ENCODE measurements around the gene MYCBP2.
"Not testable (repeated sequence)": the region's sequence is repeated elsewhere in the genome, so short reads cannot be mapped to it uniquely, and the experiment has no call there.

The MYCBP2 gene

GRCh38 chr13:77028202-77028601, 298.7 kb downstream of the MYCBP2 start:
- no peak for DNase-seq (ENCODE audit: low read depth)

GRCh38 chr13:77026861-77027621, 299.9 kb downstream of the MYCBP2 start, which contains the start of gene FBXL3:
Gene FBXL3, minus strand, starts transcription at chr13:77027159. Its CDS starts 5,299 bp downstream, at chr13:77021860.
- peak; percentile 71 for DNase-seq (ENCODE audit: low read depth)

GRCh38 chr13:77026255-77026860, 300.5 kb downstream of the MYCBP2 start:
- peak; percentile 56 for DNase-seq (ENCODE audit: low read depth)

GRCh38 chr13:77022341-77022740, 304.6 kb downstream of the MYCBP2 start:
- no peak for DNase-seq (ENCODE audit: low read depth)

- no peak for DNase-seq (ENCODE audit: low read depth)
Observed at GRCh38 chr13:77019756-77020155, 307.1 kb downstream of the MYCBP2 start.

- DNase-seq (ENCODE audit: low read depth): no peak
Observed at GRCh38 chr13:77016888-77017623, 309.8 kb downstream of the MYCBP2 start.

- no peak for DNase-seq (ENCODE audit: low read depth)
Observed at GRCh38 chr13:77016251-77016812, 310.6 kb downstream of the MYCBP2 start.

GRCh38 chr13:77014906-77015685, 311.8 kb downstream of the MYCBP2 start:
- DNase-seq (ENCODE audit: low read depth): no peak

- no peak for DNase-seq (ENCODE audit: low read depth)
Observed at GRCh38 chr13:77013853-77014542, 312.9 kb downstream of the MYCBP2 start.

GRCh38 chr13:77009719-77010118, 317.2 kb downstream of the MYCBP2 start:
- not testable (repeated sequence) for DNase-seq (ENCODE audit: low read depth)

GRCh38 chr13:77009011-77009410, 317.9 kb downstream of the MYCBP2 start:
- no peak for DNase-seq (ENCODE audit: low read depth)

- not testable (repeated sequence) for DNase-seq (ENCODE audit: low read depth)
Observed at GRCh38 chr13:77008337-77008736, 318.6 kb downstream of the MYCBP2 start.

- DNase-seq (ENCODE audit: low read depth): no peak
Observed at GRCh38 chr13:77002590-77003190, 324.2 kb downstream of the MYCBP2 start.

GRCh38 chr13:77001963-77002587, 324.8 kb downstream of the MYCBP2 start:
- no peak for DNase-seq (ENCODE audit: low read depth)

GRCh38 chr13:77001540-77001939, 325.4 kb downstream of the MYCBP2 start:
- no peak for DNase-seq (ENCODE audit: low read depth)

GRCh38 chr13:77000475-77000874, 326.4 kb downstream of the MYCBP2 start:
- DNase-seq (ENCODE audit: low read depth): no peak

All from stimulated activated CD8-positive, alpha-beta memory T cell treated with anti-CD3 and anti-CD28 coated beads, Interleukin-12 subunit alpha, Interleukin-12 subunit beta, amount 100 ng/mL, for 4 hours (primary cell).